Esophagus muscularis mucosa (tissue), 4 donors: ENCODE measurements around the gene HIVEP1. TPM values are rescaled to one million over a fixed set of nuclear protein-coding genes. Genes with fewer than 3 reads are reported as not detected.

Experiments
- DNase-seq: peaks from one replicate; pipeline ENCODE4 v3.0.0-alpha.2; 2017; ENCODE audit errors: extremely low spot score
- H3K27ac ChIP-seq, 4 donors: fragments of 200-600 bp; sonication (generic); replicated peaks in 1 of 4; 1 replicate in 3 of 4; 2 replicates in 1 of 4; pipeline ENCODE4 v1.5.1; 2016 to 2019; ENCODE audit warnings: mild to moderate bottlenecking in 1 of 4
- H3K27me3 ChIP-seq, 4 donors: fragments of 200-600 bp; sonication (generic); one replicate each; pipeline versions ENCODE4 v1.5.1 to v1.6.0; 2016 to 2019
- H3K36me3 ChIP-seq, 4 donors: fragments of 200-600 bp; sonication (generic); one replicate each; pipeline ENCODE4 v1.5.1; 2016 to 2019
- H3K4me1 ChIP-seq, 4 donors: fragments of 200-600 bp; sonication (generic); one replicate each; pipeline ENCODE4 v1.5.1; 2016 to 2019
- H3K4me3 ChIP-seq, 4 donors: fragments of 200-600 bp; sonication (generic); 1 replicate in 2 of 4; 2 replicates in 2 of 4; pipeline ENCODE4 v1.5.1; 2016 to 2019; ENCODE audit warnings: mild to moderate bottlenecking in 4 of 4, moderate library complexity in 1 of 4
- H3K9me3 ChIP-seq, 4 donors: fragments of 200-600 bp; sonication (generic); 1 replicate in 3 of 4; 2 replicates in 1 of 4; pipeline ENCODE4 v1.5.1; 2016 to 2019
- CTCF ChIP-seq, 3 experiments: fragments of 200-600 bp in 2 of 3; fragments of 450-650 bp in 1 of 3; sonication (generic) in 2 of 3; IDR thresholded peaks; one replicate each; pipeline ENCODE4 v1.5.1; 2017 to 2019; ENCODE audit warnings: antibody characterized with exemption in 3 of 3, mild to moderate bottlenecking in 2 of 3, moderate library complexity in 1 of 3
- EP300 ChIP-seq: sonication (generic); formaldehyde crosslinking; IDR thresholded peaks from one replicate; pipeline ENCODE4 v1.6.1; 2017; ENCODE audit warnings: antibody characterized with exemption
- POLR2A ChIP-seq: fragments of 450-650 bp; IDR thresholded peaks from one replicate; pipeline ENCODE4 v1.6.1; 2017; ENCODE audit warnings: antibody characterized with exemption, moderate library complexity, mild to moderate bottlenecking, low read depth
- POLR2AphosphoS5 ChIP-seq, 2 donors: sonication (generic); formaldehyde crosslinking; IDR thresholded peaks; one replicate each; pipeline ENCODE4 v1.6.1; 2017; ENCODE audit warnings: antibody characterized with exemption in 2 of 2
- WGBS: methylation state at CpG from one replicate; pipeline ENCODE4 v1.1.5; 2018; 5-methylcytosine and 5-hydroxymethylcytosine counted together
- intact Hi-C: fragments of 100-400 bp; cut with DNase I; formaldehyde crosslinking; loops from one replicate; pipeline ENCODE4 v1.15.1; 2023
- total RNA-seq, 4 donors: library from RNA; depleted of rRNA; stranded (reverse); fragments of >200 nt; gene quantifications; one replicate each; pipeline versions ENCODE4 v1.1.0 to v1.2.1, GENCODE V29; 2016

The HIVEP1 gene
- total RNA-seq, 4 donors from 2014 or later = 16.2 to 28.3 (median 25.1) TPM

- intact Hi-C loops = no loop called here
Observed at GRCh38 chr6:12078014-12078413, 65.9 kb downstream of the HIVEP1 start.

GRCh38 chr6:12081771-12082170, 69.7 kb downstream of the HIVEP1 start:
- no peak overlapping the region for H3K4me3 ChIP-seq
- no peak for DNase-seq
- TF ChIP-seq EP300 = no peak
- TF ChIP-seq POLR2A = no peak
- TF ChIP-seq POLR2AphosphoS5 (IDR thresholded peaks at IDR 0.05) = no peak
- TF ChIP-seq CTCF (IDR thresholded peaks at IDR 0.05) = no peak
- no peaks in the 10 kb centered on the region for H3K27me3 ChIP-seq
- H3K4me1 ChIP-seq = peaks cover 8 to 43% (median 22%) of the 10 kb centered on the region in 4 donors
- no peak overlapping the region for H3K27ac ChIP-seq
- intact Hi-C loops = no loop called here
- H3K36me3 ChIP-seq = no peaks in the 10 kb centered on the region
- 76% methylated on average over 2 of the region's 2 CpGs for WGBS
- no peaks in the 10 kb centered on the region for H3K9me3 ChIP-seq

More at GRCh38 chr6:12078014-12078413, 65.9 kb downstream of the HIVEP1 start:
- WGBS = 94% methylated on average over 5 of the region's 5 CpGs
- Histone ChIP-seq H3K4me1 (peaks cover 0 to 31% (median 10%) of the 10 kb centered on the region in 4 donors), H3K4me3 (no peak overlapping the region), H3K36me3 (no peaks in the 10 kb centered on the region), H3K27me3 (no peaks in the 10 kb centered on the region), H3K27ac (no peak overlapping the region), H3K9me3 (no peaks in the 10 kb centered on the region)
- DNase-seq = no peak
- TF ChIP-seq POLR2A = no peak
- TF ChIP-seq EP300 = no peak
- TF ChIP-seq POLR2AphosphoS5 (IDR thresholded peaks at IDR 0.05) = no peak
- TF ChIP-seq CTCF (IDR thresholded peaks at IDR 0.05) = no peak

GRCh38 chr6:12082368-12082767, 70.3 kb downstream of the HIVEP1 start:
- Histone ChIP-seq H3K27me3 (no peaks in the 10 kb centered on the region), H3K36me3 (no peaks in the 10 kb centered on the region), H3K4me1 (peaks cover 8 to 43% (median 22%) of the 10 kb centered on the region in 4 donors), H3K9me3 (no peaks in the 10 kb centered on the region), H3K27ac (no peak overlapping the region), H3K4me3 (no peak overlapping the region)
- 99% methylated on average over 3 of the region's 3 CpGs for WGBS
- no peak for DNase-seq
- TF ChIP-seq CTCF (IDR thresholded peaks at IDR 0.05) = no peak
- no peak for TF ChIP-seq EP300
- TF ChIP-seq POLR2A = no peak
- no peak for TF ChIP-seq POLR2AphosphoS5 (IDR thresholded peaks at IDR 0.05)
- intact Hi-C loops = no loop called here

- Histone ChIP-seq H3K36me3 (no peaks in the 10 kb centered on the region), H3K27me3 (no peaks in the 10 kb centered on the region), H3K4me1 (peaks cover 8 to 43% (median 23%) of the 10 kb centered on the region in 4 donors), H3K27ac (no peak overlapping the region), H3K9me3 (no peaks in the 10 kb centered on the region), H3K4me3 (no peak overlapping the region)
- intact Hi-C loops = no loop called here
- WGBS = 60% methylated on average over 2 of the region's 2 CpGs
- TF ChIP-seq CTCF (IDR thresholded peaks at IDR 0.05) (no peak), POLR2A (no peak), POLR2AphosphoS5 (IDR thresholded peaks at IDR 0.05) (no peak), EP300 (no peak)
- no peak for DNase-seq
Observed at GRCh38 chr6:12083302-12083701, 71.2 kb downstream of the HIVEP1 start.

GRCh38 chr6:12083763-12084162, 71.7 kb downstream of the HIVEP1 start:
- TF ChIP-seq POLR2A (no peak), CTCF (IDR thresholded peaks at IDR 0.05) (no peak), EP300 (no peak), POLR2AphosphoS5 (IDR thresholded peaks at IDR 0.05) (no peak)
- no peaks in the 10 kb centered on the region for H3K9me3 ChIP-seq
- no peak overlapping the region for H3K4me3 ChIP-seq
- no peaks in the 10 kb centered on the region for H3K36me3 ChIP-seq
- intact Hi-C loops = no loop called here
- peaks cover 8 to 43% (median 25%) of the 10 kb centered on the region in 4 donors for H3K4me1 ChIP-seq
- H3K27me3 ChIP-seq = no peaks in the 10 kb centered on the region
- H3K27ac ChIP-seq = no peak overlapping the region
- no peak for DNase-seq
